ENCODE results near the gene SMAD4.

SMAD4 gene

GRCh38 chr18:51076503-51076902 lies 46.5 kb downstream of the SMAD4 start:
- peak overlapping the region; percentile 10 for H2BK5ac ChIP-seq (ENCODE audit: low read depth, low read length, poor library complexity, severe bottlenecking)
- no peak overlapping the region for H3K23ac ChIP-seq (ENCODE audit: low read length in 2 of 2)
- H3K9me3 ChIP-seq (ENCODE audit: control insufficient read depth, low read length), result no peaks in the 10 kb centered on the region
- DNase-seq, result no peak
- H4K91ac ChIP-seq (ENCODE audit: low read length), result no peak overlapping the region
- H2BK120ac ChIP-seq (ENCODE audit: low read depth, low read length), result no peak overlapping the region
- no peaks in the 10 kb centered on the region for H3K27me3 ChIP-seq (ENCODE audit: control insufficient read depth in 1 of 2, insufficient read depth in 1 of 2, low read length in 2 of 2)
- no peak overlapping the region for H2AK5ac ChIP-seq (ENCODE audit: low read length, severe bottlenecking)
- H3K9ac ChIP-seq (ENCODE audit: low read length), result peak overlapping the region; percentile 7
- H3K4me3 ChIP-seq (ENCODE audit: insufficient read depth in 1 of 2, low read depth in 1 of 2, low read length in 2 of 2), result no peak overlapping the region
- no peak overlapping the region for H3K18ac ChIP-seq (ENCODE audit: low read depth in 1 of 2, low read length in 2 of 2)
- H3K4me1 ChIP-seq (ENCODE audit: control insufficient read depth, insufficient read depth, low read depth, low read length), result peaks cover 2% of the 10 kb centered on the region
- no peak overlapping the region for H3K4ac ChIP-seq (ENCODE audit: low read depth in 1 of 2, low read length in 2 of 2)
- H3K4me2 ChIP-seq (ENCODE audit: low read length, poor library complexity, severe bottlenecking), result no peak overlapping the region
- peaks cover 7% of the 10 kb centered on the region for H3K79me1 ChIP-seq (replicated peaks; ENCODE audit: low read length, poor library complexity, severe bottlenecking)
- H3K36me3 ChIP-seq (ENCODE audit: control insufficient read depth in 1 of 2, insufficient read depth in 2 of 2, low read depth in 1 of 2, low read length in 2 of 2), result peaks cover 10 to 73% of the 10 kb centered on the region in 2 experiments
- H4K8ac ChIP-seq (ENCODE audit: low read length), result no peak overlapping the region
- H3K27ac ChIP-seq (ENCODE audit: low read length, poor library complexity, severe bottlenecking), result no peak overlapping the region
- no peak overlapping the region for H2AFZ ChIP-seq (ENCODE audit: low read depth, low read length)
- WGBS, result over 99% methylated on average over 4 of the region's 4 CpGs
- no peak overlapping the region for H2BK12ac ChIP-seq (ENCODE audit: low read length in 2 of 2)
- no peak overlapping the region for H3K14ac ChIP-seq (ENCODE audit: low read length in 2 of 2)
- no peak overlapping the region for H2BK15ac ChIP-seq (ENCODE audit: low read depth, poor library complexity, severe bottlenecking)

DNA sequence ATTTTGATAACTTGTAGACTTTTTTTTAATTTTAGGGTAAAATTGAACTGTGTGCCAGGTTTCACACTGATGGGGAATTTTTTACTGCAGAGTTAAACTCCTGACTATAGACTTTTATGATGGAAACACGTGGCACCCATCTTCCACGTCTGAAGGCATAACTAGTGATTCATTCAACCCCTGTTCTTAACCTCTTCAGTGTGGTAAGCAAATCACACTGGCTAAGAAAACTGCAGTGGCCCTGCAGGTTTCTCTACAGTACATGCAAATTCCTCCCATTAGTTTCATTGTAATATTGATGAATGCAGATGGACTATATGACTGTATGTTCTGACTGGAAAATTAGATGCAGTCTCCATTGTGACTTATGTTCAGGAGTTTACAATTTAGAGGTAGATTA lies 47.2 kb downstream of the SMAD4 start:
- H3K4me2 ChIP-seq (ENCODE audit: low read length, poor library complexity, severe bottlenecking), result no peak overlapping the region
- H3K27ac ChIP-seq (ENCODE audit: low read length, poor library complexity, severe bottlenecking), result no peak overlapping the region
- no peak overlapping the region for H2AFZ ChIP-seq (ENCODE audit: low read depth, low read length)
- H2AK5ac ChIP-seq (ENCODE audit: low read length, severe bottlenecking), result no peak overlapping the region
- no peak overlapping the region for H3K14ac ChIP-seq (ENCODE audit: low read length in 2 of 2)
- DNase-seq, result peak; percentile 34
- H3K23ac ChIP-seq (ENCODE audit: low read length in 2 of 2), result no peak overlapping the region
- H3K4me3 ChIP-seq (ENCODE audit: insufficient read depth in 1 of 2, low read depth in 1 of 2, low read length in 2 of 2), result no peak overlapping the region
- no peak overlapping the region for H4K8ac ChIP-seq (ENCODE audit: low read length)
- no peaks in the 10 kb centered on the region for H3K27me3 ChIP-seq (ENCODE audit: control insufficient read depth in 1 of 2, insufficient read depth in 1 of 2, low read length in 2 of 2)
- no peak overlapping the region for H3K4ac ChIP-seq (ENCODE audit: low read depth in 1 of 2, low read length in 2 of 2)
- H3K9me3 ChIP-seq (ENCODE audit: control insufficient read depth, low read length), result no peaks in the 10 kb centered on the region
- peaks cover 8% of the 10 kb centered on the region for H3K79me1 ChIP-seq (replicated peaks; ENCODE audit: low read length, poor library complexity, severe bottlenecking)
- H3K36me3 ChIP-seq (ENCODE audit: control insufficient read depth in 1 of 2, insufficient read depth in 2 of 2, low read depth in 1 of 2, low read length in 2 of 2), result peaks cover 10 to 73% of the 10 kb centered on the region in 2 experiments
- no peak overlapping the region for H2BK5ac ChIP-seq (ENCODE audit: low read depth, low read length, poor library complexity, severe bottlenecking)
- peaks cover 2% of the 10 kb centered on the region for H3K4me1 ChIP-seq (ENCODE audit: control insufficient read depth, insufficient read depth, low read depth, low read length)
- H3K18ac ChIP-seq (ENCODE audit: low read depth in 1 of 2, low read length in 2 of 2), result no peak overlapping the region
- H3K9ac ChIP-seq (ENCODE audit: low read length), result peak overlapping the region; percentile 7
- no peak overlapping the region for H2BK120ac ChIP-seq (ENCODE audit: low read depth, low read length)
- WGBS, result 64% methylated on average over 2 of the region's 2 CpGs
- no peak overlapping the region for H2BK12ac ChIP-seq (ENCODE audit: low read length in 2 of 2)
- H2BK15ac ChIP-seq (ENCODE audit: low read depth, poor library complexity, severe bottlenecking), result no peak overlapping the region
- H4K91ac ChIP-seq (ENCODE audit: low read length), result no peak overlapping the region

DNA sequence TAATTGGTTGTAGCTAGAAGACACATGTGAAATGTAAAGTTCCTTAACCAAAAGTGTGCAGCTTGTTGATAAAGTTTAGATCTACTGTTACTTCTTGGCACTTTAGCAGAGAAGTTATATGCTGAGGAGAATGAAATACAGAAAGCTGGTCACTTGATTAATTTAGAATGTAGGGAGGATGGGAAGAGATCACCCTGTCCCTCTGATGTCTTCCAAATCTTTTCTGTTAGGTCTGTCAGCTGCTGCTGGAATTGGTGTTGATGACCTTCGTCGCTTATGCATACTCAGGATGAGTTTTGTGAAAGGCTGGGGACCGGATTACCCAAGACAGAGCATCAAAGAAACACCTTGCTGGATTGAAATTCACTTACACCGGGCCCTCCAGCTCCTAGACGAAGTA lies 48.0 kb downstream of the SMAD4 start:
- no peaks in the 10 kb centered on the region for H3K9me3 ChIP-seq (ENCODE audit: control insufficient read depth, low read length)
- no peak overlapping the region for H4K91ac ChIP-seq (ENCODE audit: low read length)
- no peaks in the 10 kb centered on the region for H3K27me3 ChIP-seq (ENCODE audit: control insufficient read depth in 1 of 2, insufficient read depth in 1 of 2, low read length in 2 of 2)
- no peak overlapping the region for H2BK5ac ChIP-seq (ENCODE audit: low read depth, low read length, poor library complexity, severe bottlenecking)
- H3K4me1 ChIP-seq (ENCODE audit: control insufficient read depth, insufficient read depth, low read depth, low read length), result peaks cover 2% of the 10 kb centered on the region
- H2AK5ac ChIP-seq (ENCODE audit: low read length, severe bottlenecking), result no peak overlapping the region
- H3K4me3 ChIP-seq (ENCODE audit: insufficient read depth in 1 of 2, low read depth in 1 of 2, low read length in 2 of 2), result no peak overlapping the region
- no peak overlapping the region for H2BK120ac ChIP-seq (ENCODE audit: low read depth, low read length)
- DNase-seq, result no peak
- no peak overlapping the region for H3K4me2 ChIP-seq (ENCODE audit: low read length, poor library complexity, severe bottlenecking)
- no peak overlapping the region for H2AFZ ChIP-seq (ENCODE audit: low read depth, low read length)
- H3K23ac ChIP-seq (ENCODE audit: low read length in 2 of 2), result no peak overlapping the region
- no peak overlapping the region for H3K9ac ChIP-seq (ENCODE audit: low read length)
- H2BK12ac ChIP-seq (ENCODE audit: low read length in 2 of 2), result no peak overlapping the region
- peaks cover 10 to 80% of the 10 kb centered on the region in 2 experiments for H3K36me3 ChIP-seq (ENCODE audit: control insufficient read depth in 1 of 2, insufficient read depth in 2 of 2, low read depth in 1 of 2, low read length in 2 of 2)
- H3K27ac ChIP-seq (ENCODE audit: low read length, poor library complexity, severe bottlenecking), result no peak overlapping the region
- no peak overlapping the region for H2BK15ac ChIP-seq (ENCODE audit: low read depth, poor library complexity, severe bottlenecking)
- H3K18ac ChIP-seq (ENCODE audit: low read depth in 1 of 2, low read length in 2 of 2), result no peak overlapping the region
- H3K79me1 ChIP-seq (replicated peaks; ENCODE audit: low read length, poor library complexity, severe bottlenecking), result peaks cover 11% of the 10 kb centered on the region
- WGBS, result over 99% methylated on average over 5 of the region's 5 CpGs
- H4K8ac ChIP-seq (ENCODE audit: low read length), result no peak overlapping the region
- H3K4ac ChIP-seq (ENCODE audit: low read depth in 1 of 2, low read length in 2 of 2), result no peak overlapping the region
- no peak overlapping the region for H3K14ac ChIP-seq (ENCODE audit: low read length in 2 of 2)

- no peak overlapping the region for H2BK15ac ChIP-seq (ENCODE audit: low read depth, poor library complexity, severe bottlenecking)
- H3K36me3 ChIP-seq (ENCODE audit: control insufficient read depth in 1 of 2, insufficient read depth in 2 of 2, low read depth in 1 of 2, low read length in 2 of 2), result peaks cover 13 to 95% of the 10 kb centered on the region in 2 experiments
- peak overlapping the region; percentile 14 for H3K27ac ChIP-seq (ENCODE audit: low read length, poor library complexity, severe bottlenecking)
- H3K4me1 ChIP-seq (ENCODE audit: control insufficient read depth, insufficient read depth, low read depth, low read length), result peaks cover 2% of the 10 kb centered on the region
- H3K14ac ChIP-seq (ENCODE audit: low read length in 2 of 2), result no peak overlapping the region
- no peak overlapping the region for H2BK5ac ChIP-seq (ENCODE audit: low read depth, low read length, poor library complexity, severe bottlenecking)
- H3K18ac ChIP-seq (ENCODE audit: low read depth in 1 of 2, low read length in 2 of 2), result no peak overlapping the region
- H3K9me3 ChIP-seq (ENCODE audit: control insufficient read depth, low read length), result no peaks in the 10 kb centered on the region
- no peak overlapping the region for H2AFZ ChIP-seq (ENCODE audit: low read depth, low read length)
- H2BK120ac ChIP-seq (ENCODE audit: low read depth, low read length), result no peak overlapping the region
- no peak overlapping the region for H3K4ac ChIP-seq (ENCODE audit: low read depth in 1 of 2, low read length in 2 of 2)
- no peak for DNase-seq
- no peak overlapping the region for H3K23ac ChIP-seq (ENCODE audit: low read length in 2 of 2)
- H3K9ac ChIP-seq (ENCODE audit: low read length), result no peak overlapping the region
- no peak overlapping the region for H4K8ac ChIP-seq (ENCODE audit: low read length)
- H3K27me3 ChIP-seq (ENCODE audit: control insufficient read depth in 1 of 2, insufficient read depth in 1 of 2, low read length in 2 of 2), result no peaks in the 10 kb centered on the region
- H2BK12ac ChIP-seq (ENCODE audit: low read length in 2 of 2), result no peak overlapping the region
- H2AK5ac ChIP-seq (ENCODE audit: low read length, severe bottlenecking), result no peak overlapping the region
- no peak overlapping the region for H3K4me2 ChIP-seq (ENCODE audit: low read length, poor library complexity, severe bottlenecking)
- peaks cover 17% of the 10 kb centered on the region for H3K79me1 ChIP-seq (replicated peaks; ENCODE audit: low read length, poor library complexity, severe bottlenecking)
- WGBS, result 100% methylated on average over 1 of the region's 2 CpGs
- no peak overlapping the region for H4K91ac ChIP-seq (ENCODE audit: low read length)
- no peak overlapping the region for H3K4me3 ChIP-seq (ENCODE audit: insufficient read depth in 1 of 2, low read depth in 1 of 2, low read length in 2 of 2)
These were observed 52.7 kb downstream of the SMAD4 start for GRCh38 chr18:51082571-51083267.

Measured in mesenchymal stem cell (in vitro differentiated cells and primary cell).